ENCODE data around the gene OR4D1.

The OR4D1 gene

DNA sequence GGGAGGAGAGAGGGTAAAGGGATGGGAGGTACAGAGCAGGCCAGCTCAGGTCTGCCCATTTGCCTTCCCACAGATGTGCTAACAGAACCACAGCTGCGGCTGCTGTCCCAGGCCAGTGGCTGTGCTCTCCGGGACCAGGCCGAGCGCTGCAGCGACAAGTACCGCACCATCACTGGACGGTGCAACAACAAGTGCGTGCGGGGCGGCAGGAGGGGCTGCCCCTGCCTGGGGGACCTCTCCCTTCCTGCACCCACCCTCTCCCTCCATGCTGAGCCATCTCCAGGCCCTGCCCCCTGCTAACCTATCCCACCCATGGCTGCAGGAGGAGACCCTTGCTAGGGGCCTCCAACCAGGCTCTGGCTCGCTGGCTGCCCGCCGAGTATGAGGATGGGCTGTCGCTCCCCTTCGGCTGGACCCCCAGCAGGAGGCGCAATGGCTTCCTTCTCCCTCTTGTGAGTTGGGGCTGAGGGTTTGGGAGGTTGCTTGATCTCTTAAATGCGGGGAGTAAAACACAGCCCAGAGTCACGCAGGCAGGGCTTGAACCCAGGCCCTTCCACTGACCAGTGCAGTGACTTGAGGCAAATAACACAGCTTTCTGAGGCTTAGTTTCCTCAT is 45.6 kb downstream of the OR4D1 start:
- no peak for DNase-seq (ENCODE audit: low read depth, low spot score)

- DNase-seq (ENCODE audit: low read depth, low spot score), result no peak
Measured at GRCh38 chr17:58195518-58196123, 47.4 kb downstream of the OR4D1 start.

DNA sequence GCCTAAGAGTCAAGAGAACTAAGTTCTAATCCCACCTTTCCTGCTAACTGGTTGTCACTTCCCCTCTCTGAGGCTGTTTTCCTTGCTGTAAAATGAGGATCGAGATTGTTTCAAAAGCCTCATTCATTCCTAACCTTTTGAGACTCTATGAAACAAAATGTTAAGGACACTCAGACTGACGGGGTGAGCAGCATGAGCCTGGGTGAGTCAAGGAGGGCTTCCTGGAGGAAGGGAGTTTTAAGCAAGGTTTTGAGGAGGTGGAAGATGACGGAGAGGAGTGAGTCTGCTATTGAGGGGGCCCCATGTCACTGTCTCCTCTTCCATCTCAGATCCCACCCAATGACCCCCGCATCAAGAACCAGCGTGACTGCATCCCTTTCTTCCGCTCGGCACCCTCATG is 48.4 kb downstream of the OR4D1 start:
- no peak for DNase-seq (ENCODE audit: low read depth, low spot score)

DNA sequence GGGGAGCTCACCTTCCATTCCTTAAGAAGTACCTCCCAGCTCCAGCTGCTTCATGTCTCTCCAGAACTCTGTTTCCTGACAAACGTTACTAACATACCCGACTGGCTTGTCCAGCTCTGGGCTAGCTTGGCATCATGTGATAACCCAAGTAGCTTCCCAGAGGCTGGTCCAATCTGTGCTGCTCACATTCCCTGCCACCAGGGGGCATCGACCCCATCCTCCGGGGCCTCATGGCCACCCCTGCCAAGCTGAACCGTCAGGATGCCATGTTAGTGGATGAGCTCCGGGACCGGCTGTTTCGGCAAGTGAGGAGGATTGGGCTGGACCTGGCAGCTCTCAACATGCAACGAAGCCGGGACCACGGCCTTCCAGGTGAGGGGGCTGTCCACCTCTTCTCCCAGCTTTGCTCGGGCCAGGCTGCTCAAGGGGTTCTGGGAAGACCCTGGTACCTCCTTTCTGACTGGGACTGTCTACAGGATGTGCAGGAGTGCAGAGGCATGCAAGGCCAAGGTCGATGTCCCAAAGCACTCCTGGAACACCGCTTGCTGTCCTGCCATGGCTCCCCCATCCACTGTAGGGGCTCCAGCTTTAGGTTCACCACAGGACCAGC is 51.9 kb downstream of the OR4D1 start:
- DNase-seq (ENCODE audit: low read depth, low spot score), result peak; percentile 54

GRCh38 chr17:58202859-58203258 is 54.7 kb downstream of the OR4D1 start:
- DNase-seq (ENCODE audit: low read depth, low spot score), result no peak

GRCh38 chr17:58204796-58205195 is 56.6 kb downstream of the OR4D1 start:
- no peak for DNase-seq (ENCODE audit: low read depth, low spot score)

- DNase-seq (ENCODE audit: low read depth, low spot score), result no peak
Measured at GRCh38 chr17:58205936-58206335, 57.8 kb downstream of the OR4D1 start.

DNA sequence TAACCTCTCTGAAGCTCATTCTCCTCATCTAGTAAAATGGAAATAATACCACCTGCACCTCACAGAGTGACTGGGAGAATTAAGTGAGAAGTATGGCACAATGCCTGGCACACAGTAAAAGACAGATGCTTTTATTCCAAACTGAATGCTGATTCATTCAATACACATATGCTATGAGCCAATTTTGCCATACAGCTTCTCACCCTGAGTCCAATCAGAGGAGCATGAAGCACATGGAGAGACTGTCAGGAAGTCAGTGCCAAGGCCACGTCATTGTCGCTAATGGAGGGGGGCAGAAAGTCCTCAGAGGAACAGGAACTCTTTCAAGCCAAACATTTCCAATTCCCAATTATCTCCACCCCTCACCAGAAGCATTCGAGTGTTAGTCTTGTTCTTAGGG is 59.3 kb downstream of the OR4D1 start:
- no peak for DNase-seq (ENCODE audit: low read depth, low spot score)

DNA sequence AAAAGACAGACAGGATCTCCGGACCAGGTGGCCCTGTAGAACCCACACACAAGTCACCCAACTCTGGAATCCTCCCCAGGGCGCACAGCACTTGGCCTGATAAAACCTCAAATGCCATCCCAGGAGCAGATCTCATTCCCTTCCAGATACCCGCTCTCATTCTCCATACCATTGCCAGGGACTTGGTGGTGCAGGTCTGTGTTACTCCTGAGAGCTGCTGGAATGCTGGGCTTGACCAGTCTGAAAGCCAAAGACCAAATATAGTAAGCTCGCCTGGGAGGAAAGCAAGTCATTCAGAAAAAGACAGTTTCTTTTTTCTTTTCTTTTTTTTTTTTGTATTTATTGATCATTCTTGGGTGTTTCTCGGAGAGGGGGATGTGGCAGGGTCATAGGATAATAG is 60.2 kb downstream of the OR4D1 start:
- no peak for DNase-seq (ENCODE audit: low read depth, low spot score)
